ENCODE measurements around the gene DSTN.

DNA sequence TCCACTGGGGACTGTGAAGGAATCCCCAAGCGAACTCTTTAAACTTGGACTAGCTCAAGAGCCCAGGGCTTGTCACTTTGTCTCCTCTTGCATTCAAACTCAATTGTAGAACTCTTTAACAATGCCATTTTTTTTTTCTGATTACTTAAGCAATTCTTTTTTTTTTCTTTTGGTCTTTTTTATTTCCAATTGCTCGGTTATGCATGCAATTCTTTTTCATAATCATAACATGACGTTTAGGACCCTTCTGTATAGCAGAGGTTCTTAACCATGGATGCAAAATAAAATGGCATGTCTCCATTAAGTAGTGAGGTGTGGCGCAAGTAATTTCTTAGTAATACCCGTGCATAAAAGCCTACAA lies 38.2 kb upstream of the DSTN start:
- TF ChIP-seq BRCA1 (IDR thresholded peaks at IDR 0.05): no peak
- no peak for TF ChIP-seq BRCA1 (CRISPR knock-in tag; IDR thresholded peaks at IDR 0.05)
- TF ChIP-seq, protein P1, sequence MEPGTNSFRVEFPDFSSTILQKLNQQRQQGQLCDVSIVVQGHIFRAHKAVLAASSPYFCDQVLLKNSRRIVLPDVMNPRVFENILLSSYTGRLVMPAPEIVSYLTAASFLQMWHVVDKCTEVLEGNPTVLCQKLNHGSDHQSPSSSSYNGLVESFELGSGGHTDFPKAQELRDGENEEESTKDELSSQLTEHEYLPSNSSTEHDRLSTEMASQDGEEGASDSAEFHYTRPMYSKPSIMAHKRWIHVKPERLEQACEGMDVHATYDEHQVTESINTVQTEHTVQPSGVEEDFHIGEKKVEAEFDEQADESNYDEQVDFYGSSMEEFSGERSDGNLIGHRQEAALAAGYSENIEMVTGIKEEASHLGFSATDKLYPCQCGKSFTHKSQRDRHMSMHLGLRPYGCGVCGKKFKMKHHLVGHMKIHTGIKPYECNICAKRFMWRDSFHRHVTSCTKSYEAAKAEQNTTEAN (CRISPR knock-in tag; IDR thresholded peaks at IDR 0.05): no peak
- TF ChIP-seq PURB (CRISPR knock-in tag; IDR thresholded peaks at IDR 0.05; ENCODE audit: low read depth): no peak
- TF ChIP-seq MAFK (IDR thresholded peaks at IDR 0.05; ENCODE audit: low read length): no peak
- TF ChIP-seq E2F1 (CRISPR knock-in tag; IDR thresholded peaks at IDR 0.05): no peak
- TF ChIP-seq ZBTB33 (CRISPR knock-in tag; IDR thresholded peaks at IDR 0.05): no peak
- TF ChIP-seq ZNF586 (CRISPR knock-in tag; conservative IDR thresholded peaks at IDR 0.05): no peak
- TF ChIP-seq, protein P2, sequence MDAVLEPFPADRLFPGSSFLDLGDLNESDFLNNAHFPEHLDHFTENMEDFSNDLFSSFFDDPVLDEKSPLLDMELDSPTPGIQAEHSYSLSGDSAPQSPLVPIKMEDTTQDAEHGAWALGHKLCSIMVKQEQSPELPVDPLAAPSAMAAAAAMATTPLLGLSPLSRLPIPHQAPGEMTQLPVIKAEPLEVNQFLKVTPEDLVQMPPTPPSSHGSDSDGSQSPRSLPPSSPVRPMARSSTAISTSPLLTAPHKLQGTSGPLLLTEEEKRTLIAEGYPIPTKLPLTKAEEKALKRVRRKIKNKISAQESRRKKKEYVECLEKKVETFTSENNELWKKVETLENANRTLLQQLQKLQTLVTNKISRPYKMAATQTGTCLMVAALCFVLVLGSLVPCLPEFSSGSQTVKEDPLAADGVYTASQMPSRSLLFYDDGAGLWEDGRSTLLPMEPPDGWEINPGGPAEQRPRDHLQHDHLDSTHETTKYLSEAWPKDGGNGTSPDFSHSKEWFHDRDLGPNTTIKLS (IDR thresholded peaks at IDR 0.05; ENCODE audit: borderline replicate concordance, low read depth): no peak
- no peak for TF ChIP-seq ZBTB8A (IDR thresholded peaks at IDR 0.05; ENCODE audit: partially characterized antibody)
- TF ChIP-seq, protein P3, sequence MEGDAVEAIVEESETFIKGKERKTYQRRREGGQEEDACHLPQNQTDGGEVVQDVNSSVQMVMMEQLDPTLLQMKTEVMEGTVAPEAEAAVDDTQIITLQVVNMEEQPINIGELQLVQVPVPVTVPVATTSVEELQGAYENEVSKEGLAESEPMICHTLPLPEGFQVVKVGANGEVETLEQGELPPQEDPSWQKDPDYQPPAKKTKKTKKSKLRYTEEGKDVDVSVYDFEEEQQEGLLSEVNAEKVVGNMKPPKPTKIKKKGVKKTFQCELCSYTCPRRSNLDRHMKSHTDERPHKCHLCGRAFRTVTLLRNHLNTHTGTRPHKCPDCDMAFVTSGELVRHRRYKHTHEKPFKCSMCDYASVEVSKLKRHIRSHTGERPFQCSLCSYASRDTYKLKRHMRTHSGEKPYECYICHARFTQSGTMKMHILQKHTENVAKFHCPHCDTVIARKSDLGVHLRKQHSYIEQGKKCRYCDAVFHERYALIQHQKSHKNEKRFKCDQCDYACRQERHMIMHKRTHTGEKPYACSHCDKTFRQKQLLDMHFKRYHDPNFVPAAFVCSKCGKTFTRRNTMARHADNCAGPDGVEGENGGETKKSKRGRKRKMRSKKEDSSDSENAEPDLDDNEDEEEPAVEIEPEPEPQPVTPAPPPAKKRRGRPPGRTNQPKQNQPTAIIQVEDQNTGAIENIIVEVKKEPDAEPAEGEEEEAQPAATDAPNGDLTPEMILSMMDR (IDR thresholded peaks at IDR 0.05 in 2 of 3, conservative IDR thresholded peaks at IDR 0.05 in 1 of 3; ENCODE audit: insufficient read depth in 2 of 3, low read depth in 1 of 3, low read length in 3 of 3): no peak
- TF ChIP-seq SPI1 (IDR thresholded peaks at IDR 0.05; ENCODE audit: borderline replicate concordance, low read depth, low read length): no peak
- no peak for TF ChIP-seq CTBP1 (IDR thresholded peaks at IDR 0.05; ENCODE audit: borderline replicate concordance)
